ENCODE results near the gene DKK3.

Gene DKK3

DNA sequence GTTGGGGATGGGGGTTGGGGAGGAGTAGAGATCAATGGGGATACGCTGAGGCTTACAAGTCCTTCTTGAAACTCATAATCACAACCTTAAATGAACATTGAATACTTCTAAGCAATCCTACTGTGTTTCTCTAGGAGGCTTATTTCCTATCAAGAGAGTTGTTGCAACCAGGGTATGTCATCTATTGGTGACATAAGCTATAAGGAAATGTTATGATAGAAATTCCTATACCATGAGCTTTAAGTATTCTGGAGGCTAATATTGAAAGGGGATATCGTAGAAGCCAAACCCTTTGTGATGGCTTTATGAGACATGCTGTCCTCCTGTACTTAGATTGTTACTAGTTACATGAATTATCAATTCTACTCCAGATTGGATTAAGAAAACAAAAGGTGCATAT is 72.9 kb downstream of the DKK3 start:
- no peak for DNase-seq

DNA sequence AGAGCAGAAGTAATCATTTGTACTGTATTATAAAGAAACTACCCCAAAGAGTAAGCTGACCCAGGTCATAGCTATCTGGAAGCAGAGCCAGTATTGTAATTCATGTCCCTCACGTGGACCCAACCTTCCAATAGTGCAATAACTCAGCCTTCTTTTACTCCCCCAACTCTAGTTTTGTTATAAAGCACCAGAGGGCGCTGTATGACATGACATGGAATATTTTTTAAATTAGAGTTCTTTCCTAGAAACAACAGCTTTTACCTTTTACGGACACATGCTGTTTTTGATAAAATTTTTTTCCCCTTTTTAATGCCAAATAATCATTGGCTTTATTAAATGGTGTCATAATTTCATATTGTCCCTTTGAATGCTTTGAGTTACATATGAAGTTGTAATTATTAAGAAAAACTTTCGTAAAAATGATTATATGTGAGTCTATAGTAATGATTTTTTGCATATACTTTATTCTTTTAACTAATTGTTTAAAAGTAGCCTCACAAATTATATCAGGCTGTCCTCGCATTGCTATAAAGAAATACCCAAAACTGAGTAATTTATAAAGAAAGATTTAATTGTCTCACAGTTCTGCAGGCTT is 76.9 kb downstream of the DKK3 start:
- DNase-seq, result peak; percentile 35

GRCh38 chr11:11929920-11930319 is 78.5 kb downstream of the DKK3 start:
- no peak for DNase-seq

- DNase-seq, result no peak
These were observed 84.6 kb downstream of the DKK3 start for GRCh38 chr11:11923828-11924227.

GRCh38 chr11:11916981-11917399 is 91.4 kb downstream of the DKK3 start:
- no peak for DNase-seq

DNA sequence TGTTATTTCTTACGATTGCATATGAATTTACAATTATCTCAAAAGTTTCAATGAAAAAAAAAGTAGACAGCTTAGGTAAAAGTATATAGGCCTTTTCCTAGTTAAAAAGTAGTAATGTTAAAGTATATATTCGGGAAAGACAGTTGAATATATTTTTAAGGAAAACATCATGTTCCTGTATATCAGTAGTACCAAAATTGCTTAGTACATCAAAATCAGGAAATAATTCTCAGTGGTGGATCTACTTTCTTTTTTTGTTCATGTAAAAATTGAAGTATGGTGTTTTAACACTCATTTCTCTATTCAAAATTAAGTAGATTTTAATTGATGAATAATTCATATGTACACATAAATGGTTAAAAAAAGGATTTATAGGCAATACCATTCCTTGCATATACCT is 92.8 kb downstream of the DKK3 start:
- no peak for DNase-seq

DNA sequence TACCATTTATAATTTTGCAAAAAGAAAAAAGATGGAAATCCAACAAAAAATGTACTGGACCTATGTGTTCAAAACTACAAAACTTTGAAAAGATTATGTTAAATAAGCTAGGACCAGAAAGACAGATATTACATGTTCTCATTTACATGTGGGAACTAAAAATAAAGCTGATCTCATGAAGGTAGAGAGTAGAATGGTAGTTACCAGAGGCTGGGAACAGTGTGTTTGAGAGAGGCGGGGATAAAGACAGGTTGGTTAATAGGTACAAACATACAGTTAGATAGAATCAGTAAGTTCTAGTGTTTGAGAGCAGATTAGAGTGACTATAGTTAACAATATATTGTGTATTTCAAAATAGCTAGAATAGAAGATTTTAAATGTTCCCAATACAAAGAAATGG is 95.0 kb downstream of the DKK3 start:
- no peak for DNase-seq
